Lower lobe of right lung (tissue), 2 donors: Measurements from ENCODE around the gene TMEM50B. TPM values are rescaled to one million over a fixed set of nuclear protein-coding genes. Genes with fewer than 3 reads are reported as not detected.
"Not testable (repeated sequence)": the region's sequence is repeated elsewhere in the genome, so short reads cannot be mapped to it uniquely, and the experiment has no call there.

ENCODE experiments used
- ATAC-seq, 2 donors: fragments of 200-7000 bp; cut with Tn5 transposase; one replicate each; pipeline ENCODE4 v1.9.1; 2020 to 2022; ENCODE audit warnings: mild to moderate bottlenecking in 2 of 2, moderate library complexity in 2 of 2
- DNase-seq: peaks from one replicate; pipeline ENCODE4 v3.0.0-alpha.2; 2020
- H3K27ac ChIP-seq: fragments of 200-600 bp; one replicate; pipeline ENCODE4 v1.8.0; 2022
- H3K27me3 ChIP-seq: fragments of 200-600 bp; one replicate; pipeline ENCODE4 v1.8.0; 2022; ENCODE audit warnings: low read depth
- H3K36me3 ChIP-seq: fragments of 200-600 bp; one replicate; pipeline ENCODE4 v1.8.0; 2022; ENCODE audit warnings: mild to moderate bottlenecking
- H3K4me1 ChIP-seq: fragments of 200-600 bp; one replicate; pipeline ENCODE4 v1.8.0; 2022
- H3K4me3 ChIP-seq: fragments of 200-600 bp; one replicate; pipeline ENCODE4 v1.8.0; 2022; ENCODE audit warnings: mild to moderate bottlenecking
- H3K9me3 ChIP-seq: fragments of 200-600 bp; one replicate; pipeline ENCODE4 v1.8.0; 2022
- CTCF ChIP-seq: fragments of 200-600 bp; IDR thresholded peaks from one replicate; pipeline ENCODE4 v1.8.0; 2022; ENCODE audit warnings: antibody characterized with exemption, mild to moderate bottlenecking
- intact Hi-C: fragments of 100-400 bp; cut with DNase I; formaldehyde crosslinking; loops from one replicate; pipeline ENCODE4 v1.11.0; 2022
- total RNA-seq: library from RNA; stranded (reverse); fragmentation: NEBNext Ultra II Directional; extraction: Animal tissue kit (Norgen Biotek cat#: 25700); gene quantifications from one replicate; pipeline ENCODE4 v1.2.1, GENCODE V29; 2021
- donor health status: DM: no; HTN: yes; CAD: no; lungs with severe emphysema.

The TMEM50B gene
- total RNA-seq, 1 donor from 2014 or later: 59.6 TPM

DNA sequence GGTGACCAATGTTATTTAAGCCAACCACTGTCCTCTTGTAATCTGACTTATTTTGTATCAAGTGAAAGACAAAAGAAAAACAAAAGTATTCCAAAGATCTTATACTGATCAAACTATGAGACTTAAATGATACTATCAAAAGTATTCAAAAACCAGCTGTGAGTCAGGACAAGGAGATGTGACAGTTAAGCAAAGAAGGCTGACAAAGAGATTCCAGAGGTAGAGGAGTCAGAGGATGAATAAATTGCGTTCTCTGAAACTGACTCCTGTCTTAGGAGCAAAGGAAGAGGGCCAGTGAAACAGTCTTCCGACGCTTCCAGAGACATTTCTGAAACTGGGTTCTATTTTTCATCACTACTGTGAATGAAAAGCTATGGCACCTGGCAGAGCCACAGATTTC lies 20.9 kb downstream of the TMEM50B start:
- no peak overlapping the region for H3K27ac ChIP-seq
- H3K36me3 ChIP-seq: peaks cover 90% of the 10 kb centered on the region
- H3K27me3 ChIP-seq: no peaks in the 10 kb centered on the region
- H3K4me1 ChIP-seq: no peaks in the 10 kb centered on the region
- no peak for DNase-seq
- no peak for ATAC-seq
- H3K4me3 ChIP-seq: no peak overlapping the region
- no peak for TF ChIP-seq CTCF
- intact Hi-C loops: no loop called here
- no peaks in the 10 kb centered on the region for H3K9me3 ChIP-seq

GRCh38 chr21:33455686-33456446 lies 23.9 kb downstream of the TMEM50B start:
- no peak for DNase-seq
- Histone ChIP-seq H3K4me3 (no peak overlapping the region), H3K27ac (no peak overlapping the region), H3K9me3 (no peaks in the 10 kb centered on the region), H3K27me3 (no peaks in the 10 kb centered on the region), H3K36me3 (peaks cover 79% of the 10 kb centered on the region), H3K4me1 (no peaks in the 10 kb centered on the region)
- TF ChIP-seq CTCF: no peak
- ATAC-seq: no peak
- intact Hi-C loops: no loop called here

- H3K36me3 ChIP-seq: peaks cover 59% of the 10 kb centered on the region
- no peaks in the 10 kb centered on the region for H3K4me1 ChIP-seq
- TF ChIP-seq CTCF: no peak
- no peaks in the 10 kb centered on the region for H3K9me3 ChIP-seq
- no peaks in the 10 kb centered on the region for H3K27me3 ChIP-seq
- ATAC-seq: no peak
- intact Hi-C loops: no loop called here
- H3K4me3 ChIP-seq: no peak overlapping the region
- no peak for DNase-seq
- no peak overlapping the region for H3K27ac ChIP-seq
Observed at GRCh38 chr21:33452362-33452761, 27.4 kb downstream of the TMEM50B start.

GRCh38 chr21:33451634-33452071 lies 28.1 kb downstream of the TMEM50B start:
- Histone ChIP-seq H3K27ac (no peak overlapping the region), H3K27me3 (no peaks in the 10 kb centered on the region), H3K4me3 (no peak overlapping the region), H3K36me3 (peaks cover 59% of the 10 kb centered on the region), H3K9me3 (no peaks in the 10 kb centered on the region), H3K4me1 (no peaks in the 10 kb centered on the region)
- intact Hi-C loops: no loop called here
- DNase-seq (no peak), ATAC-seq (peak; percentile 39 to 81)
- no peak for TF ChIP-seq CTCF

- H3K9me3 ChIP-seq: no peaks in the 10 kb centered on the region
- ATAC-seq (no peak), DNase-seq (no peak)
- no peaks in the 10 kb centered on the region for H3K27me3 ChIP-seq
- TF ChIP-seq CTCF: no peak
- H3K4me1 ChIP-seq: no peaks in the 10 kb centered on the region
- H3K4me3 ChIP-seq: no peak overlapping the region
- H3K27ac ChIP-seq: no peak overlapping the region
- intact Hi-C loops: loop anchor here (10.0 kb wide), 1 partner anchor 245 kb away; no protein-coding TSS in a partner anchor
- H3K36me3 ChIP-seq: peaks cover 44% of the 10 kb centered on the region
Observed at GRCh38 chr21:33449616-33450015, 30.2 kb downstream of the TMEM50B start.

DNA sequence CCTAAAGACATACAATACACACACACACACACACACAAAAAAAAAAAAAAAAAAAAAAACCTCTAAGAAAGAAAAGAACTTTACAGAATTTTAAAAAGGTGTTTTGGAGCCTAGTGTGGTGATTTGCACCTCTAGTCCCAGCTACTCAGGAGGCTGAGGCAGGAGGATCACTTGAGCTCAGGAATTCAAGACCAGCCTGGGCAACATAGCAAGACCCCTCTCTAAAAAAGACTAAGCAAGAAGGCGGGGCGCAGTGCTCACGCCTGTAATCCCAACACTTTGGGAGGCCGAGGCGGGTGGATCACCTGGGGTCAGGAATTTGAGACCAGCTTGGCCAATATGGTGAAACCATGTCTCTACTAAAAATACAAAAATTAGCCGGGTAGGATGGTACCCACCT lies 33.2 kb downstream of the TMEM50B start:
- not testable (repeated sequence) for H3K9me3 ChIP-seq, H3K27me3 ChIP-seq, H3K4me3 ChIP-seq, ATAC-seq, DNase-seq, H3K27ac ChIP-seq
- Histone ChIP-seq H3K4me1 (peaks cover 14% of the 10 kb centered on the region), H3K36me3 (peaks cover 25% of the 10 kb centered on the region)
- intact Hi-C loops: loop anchor here (10.0 kb wide), 1 partner anchor 242 kb away; no protein-coding TSS in a partner anchor
